ENCODE measurements around the gene VPS9D1. TPM values are rescaled to one million over a fixed set of nuclear protein-coding genes. Genes with fewer than 3 reads are reported as not detected.

Gene VPS9D1
- total RNA-seq, 1 donor from 2014 or later = 15.6 TPM

DNA sequence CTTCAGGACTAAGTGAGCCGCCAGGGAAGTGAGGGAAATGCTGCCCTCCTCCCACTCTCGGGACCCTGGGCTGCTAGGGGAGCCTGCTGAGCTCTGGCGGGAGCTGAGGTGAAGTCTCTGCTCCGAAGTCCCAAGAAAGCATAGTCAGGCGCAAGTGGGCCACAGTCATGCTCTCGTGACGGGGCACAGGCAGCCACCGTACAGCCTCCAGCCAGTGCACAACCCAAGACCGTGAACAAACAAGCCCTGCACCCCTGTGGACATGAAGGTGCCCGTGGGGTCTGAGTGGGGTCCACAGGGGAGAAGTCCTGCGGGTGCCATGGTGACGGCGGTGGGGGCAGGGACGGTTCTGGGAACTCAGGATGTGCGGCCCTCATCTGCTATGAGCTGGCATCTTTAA, 25.3 kb upstream of the VPS9D1 start:
- TF ChIP-seq CTCF (IDR thresholded peaks at IDR 0.05) = no peak
- no peak for ATAC-seq
- intact Hi-C loops (cut with DNase I) = no loop called here
- Histone ChIP-seq H3K9me3 (no peaks in the 10 kb centered on the region), H3K4me1 (peaks cover 6% of the 10 kb centered on the region), H3K27ac (no peak overlapping the region), H3K27me3 (ENCODE audit: low read depth) (no peaks in the 10 kb centered on the region), H3K4me3 (no peak overlapping the region), H3K36me3 (peaks cover 8% of the 10 kb centered on the region)
- DNase-seq = no peak

DNA sequence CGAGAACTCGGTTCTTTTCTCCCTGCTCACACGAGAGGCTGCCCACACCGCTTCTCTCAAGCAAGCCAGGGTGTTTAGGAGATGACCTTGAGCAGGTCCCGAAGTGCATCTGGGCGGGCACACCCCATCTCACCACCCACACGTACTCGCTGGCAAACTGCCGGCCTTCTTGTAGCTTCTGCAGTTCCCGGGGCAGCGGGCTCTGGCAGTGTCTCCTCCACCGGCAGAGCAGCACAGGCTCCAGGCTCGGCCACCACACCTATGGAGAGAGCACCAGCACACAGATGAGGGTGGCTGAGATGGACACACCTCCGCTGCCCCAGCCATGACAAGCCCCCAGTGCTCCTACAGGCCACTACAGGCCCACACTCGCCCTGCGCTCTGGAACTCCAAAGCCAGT, 24.1 kb upstream of the VPS9D1 start:
- no peak for DNase-seq
- no peak for TF ChIP-seq CTCF (IDR thresholded peaks at IDR 0.05)
- H3K9me3 ChIP-seq = no peaks in the 10 kb centered on the region
- no peak overlapping the region for H3K27ac ChIP-seq
- intact Hi-C loops (cut with DNase I) = no loop called here
- peaks cover 20% of the 10 kb centered on the region for H3K36me3 ChIP-seq
- H3K27me3 ChIP-seq (ENCODE audit: low read depth) = no peaks in the 10 kb centered on the region
- ATAC-seq = no peak
- H3K4me3 ChIP-seq = no peak overlapping the region
- H3K4me1 ChIP-seq = peaks cover 3% of the 10 kb centered on the region

GRCh38 chr16:89742948-89743347, 22.2 kb upstream of the VPS9D1 start:
- intact Hi-C loops (cut with DNase I) = no loop called here
- H3K4me3 ChIP-seq = no peak overlapping the region
- no peak overlapping the region for H3K27ac ChIP-seq
- H3K27me3 ChIP-seq (ENCODE audit: low read depth) = no peaks in the 10 kb centered on the region
- DNase-seq = no peak
- TF ChIP-seq CTCF (IDR thresholded peaks at IDR 0.05) = no peak
- no peaks in the 10 kb centered on the region for H3K9me3 ChIP-seq
- H3K36me3 ChIP-seq = peaks cover 39% of the 10 kb centered on the region
- H3K4me1 ChIP-seq = no peaks in the 10 kb centered on the region
- no peak for ATAC-seq

GRCh38 chr16:89741342-89742014, 20.8 kb upstream of the VPS9D1 start:
- intact Hi-C loops (cut with DNase I) = no loop called here
- ATAC-seq = no peak

DNA sequence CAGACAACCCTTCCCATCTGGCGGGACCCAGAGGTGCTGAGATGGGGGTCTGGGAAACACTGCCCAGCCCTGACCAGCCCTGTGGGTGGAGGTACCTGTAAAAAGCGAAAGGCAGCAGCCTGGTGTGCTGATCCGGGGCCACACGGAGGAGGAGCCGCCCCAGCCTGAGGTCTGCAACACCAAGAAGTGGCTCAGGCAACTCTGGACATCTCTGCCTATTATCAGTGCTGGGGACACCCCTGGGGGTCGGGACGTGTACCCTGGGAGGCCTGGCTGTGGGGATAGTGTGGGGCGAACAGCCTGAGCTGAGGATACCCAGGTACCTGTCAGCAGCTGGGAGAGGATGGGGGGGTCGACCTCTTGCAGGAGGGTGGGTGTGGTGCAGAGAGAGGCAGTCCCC, 18.7 kb upstream of the VPS9D1 start:
- ATAC-seq = peak in 1 of 2 donors; percentile 19
- H3K27me3 ChIP-seq (ENCODE audit: low read depth) = no peaks in the 10 kb centered on the region
- intact Hi-C loops (cut with DNase I) = no loop called here
- H3K27ac ChIP-seq = no peak overlapping the region
- H3K4me1 ChIP-seq = no peaks in the 10 kb centered on the region
- no peak overlapping the region for H3K4me3 ChIP-seq
- peaks cover 70% of the 10 kb centered on the region for H3K36me3 ChIP-seq
- DNase-seq = no peak
- TF ChIP-seq CTCF (IDR thresholded peaks at IDR 0.05) = no peak
- no peaks in the 10 kb centered on the region for H3K9me3 ChIP-seq

More at GRCh38 chr16:89741342-89742014, 20.8 kb upstream of the VPS9D1 start:
- peaks cover 53% of the 10 kb centered on the region for H3K36me3 ChIP-seq
- no peaks in the 10 kb centered on the region for H3K9me3 ChIP-seq
- no peak overlapping the region for H3K4me3 ChIP-seq
- no peaks in the 10 kb centered on the region for H3K27me3 ChIP-seq (ENCODE audit: low read depth)
- no peak for TF ChIP-seq CTCF (IDR thresholded peaks at IDR 0.05)
- H3K27ac ChIP-seq = no peak overlapping the region
- DNase-seq = no peak
- no peaks in the 10 kb centered on the region for H3K4me1 ChIP-seq

Data from lower lobe of right lung (tissue), 2 donors.